HEK293 (cell line): ENCODE results near the gene HOXD11.

ENCODE experiments used
- BCL11B ChIP-seq: fragments of 450-650 bp; formaldehyde crosslinking; IDR thresholded peaks from 2 replicates; pipeline ENCODE4 v1.5.1; 2016; ENCODE audit warnings: low read depth, missing biosample characterization, missing genetic modification characterization
- EGR2 ChIP-seq: fragments of 450-650 bp; formaldehyde crosslinking; IDR thresholded peaks from 2 replicates; pipeline ENCODE4 v1.5.1; 2016; ENCODE audit warnings: low read depth, missing biosample characterization, missing genetic modification characterization
- GLI2 ChIP-seq: fragments of 450-650 bp; formaldehyde crosslinking; IDR thresholded peaks from 2 replicates; pipeline ENCODE4; 2017; ENCODE audit warnings: missing biosample characterization, missing genetic modification characterization, low read depth, borderline replicate concordance
- GLI4 ChIP-seq: fragments of 450-650 bp; formaldehyde crosslinking; IDR thresholded peaks from 2 replicates; pipeline ENCODE4 v1.5.1; 2016; ENCODE audit warnings: missing biosample characterization, missing genetic modification characterization
- KLF10 ChIP-seq: fragments of 450-650 bp; IDR thresholded peaks from 2 replicates; pipeline ENCODE4 v1.5.1; 2018; ENCODE audit warnings: missing biosample characterization, mild to moderate bottlenecking, missing genetic modification characterization
- KLF8 ChIP-seq: fragments of 450-650 bp; formaldehyde crosslinking; IDR thresholded peaks from 2 replicates; pipeline ENCODE4 v1.5.1; 2016; ENCODE audit warnings: missing biosample characterization, missing genetic modification characterization
- KLF9 ChIP-seq: fragments of 450-650 bp; formaldehyde crosslinking; IDR thresholded peaks from 2 replicates; pipeline ENCODE4 v1.5.1; 2016; ENCODE audit warnings: missing biosample characterization, missing genetic modification characterization, low read depth
- MEIS1 ChIP-seq: sonication (generic); formaldehyde crosslinking; IDR thresholded peaks from 2 replicates; pipeline ENCODE4 v1.8.1; 2022; ENCODE audit warnings: missing genetic modification reagents, mild to moderate bottlenecking, borderline replicate concordance
- SETDB1 ChIP-seq: IDR thresholded peaks from one replicate; pipeline ENCODE4 v1.6.1; 2017; ENCODE audit warnings: mild to moderate bottlenecking, low read length, moderate library complexity, mixed read lengths; ENCODE audit not compliant: insufficient read length
- TSHZ1 ChIP-seq: fragments of 450-650 bp; formaldehyde crosslinking; IDR thresholded peaks from 2 replicates; pipeline ENCODE4 v1.5.1; 2016; ENCODE audit warnings: missing biosample characterization, missing genetic modification characterization, borderline replicate concordance
- YY1 ChIP-seq: fragments of 450-650 bp; formaldehyde crosslinking; IDR thresholded peaks from 2 replicates; pipeline ENCODE4 v1.5.1; 2018; ENCODE audit warnings: missing biosample characterization, missing genetic modification characterization
- ZBTB26 ChIP-seq: fragments of 450-650 bp; formaldehyde crosslinking; optimal IDR thresholded peaks from 2 replicates; pipeline ENCODE3; 2016; ENCODE audit warnings: missing biosample characterization, mild to moderate bottlenecking, missing genetic modification characterization
- ZBTB49 ChIP-seq: fragments of 450-650 bp; formaldehyde crosslinking; IDR thresholded peaks from 2 replicates; pipeline ENCODE4 v1.5.1; 2016; ENCODE audit warnings: missing biosample characterization, missing genetic modification characterization, low read depth
- ZFHX2 ChIP-seq: fragments of 450-650 bp; formaldehyde crosslinking; conservative IDR thresholded peaks from 2 replicates; pipeline ENCODE4 v1.5.1; 2016; ENCODE audit warnings: missing biosample characterization, missing genetic modification characterization
- ZNF10 ChIP-seq: fragments of 450-650 bp; formaldehyde crosslinking; IDR thresholded peaks from 2 replicates; pipeline ENCODE4 v1.5.1; 2017; ENCODE audit warnings: missing biosample characterization, missing genetic modification characterization
- ZNF112 ChIP-seq: fragments of 450-650 bp; formaldehyde crosslinking; IDR thresholded peaks from 2 replicates; pipeline ENCODE4 v1.5.0; 2017; ENCODE audit warnings: missing biosample characterization, missing genetic modification characterization
- ZNF18 ChIP-seq: fragments of 450-650 bp; formaldehyde crosslinking; IDR thresholded peaks from 2 replicates; pipeline ENCODE4 v1.5.1; 2016; ENCODE audit warnings: missing biosample characterization, missing genetic modification characterization
- ZNF324 ChIP-seq: fragments of 450-650 bp; formaldehyde crosslinking; IDR thresholded peaks from 2 replicates; pipeline ENCODE4 v1.5.1; 2016; ENCODE audit warnings: missing biosample characterization, missing genetic modification characterization
- ZNF449 ChIP-seq: fragments of 450-650 bp; formaldehyde crosslinking; IDR thresholded peaks from 2 replicates; pipeline ENCODE4 v1.5.1; 2017; ENCODE audit warnings: missing biosample characterization, mild to moderate bottlenecking, missing genetic modification characterization, moderate library complexity
- ZNF510 ChIP-seq: fragments of 450-650 bp; formaldehyde crosslinking; IDR thresholded peaks from 2 replicates; pipeline ENCODE4 v1.5.1; 2018; ENCODE audit warnings: mild to moderate bottlenecking, missing genetic modification characterization, missing biosample characterization; ENCODE audit not compliant: insufficient replicate concordance
- ZNF639 ChIP-seq: fragments of 450-650 bp; formaldehyde crosslinking; IDR thresholded peaks from 2 replicates; pipeline ENCODE4 v1.5.1; 2016; ENCODE audit warnings: missing biosample characterization, missing genetic modification characterization
- ZNF677 ChIP-seq: fragments of 450-650 bp; IDR thresholded peaks from 2 replicates; pipeline ENCODE4 v1.5.0; 2018; ENCODE audit warnings: missing biosample characterization, mild to moderate bottlenecking, missing genetic modification characterization, moderate library complexity
- ZNF76 ChIP-seq: fragments of 450-650 bp; formaldehyde crosslinking; IDR thresholded peaks from 2 replicates; pipeline ENCODE4; 2016; ENCODE audit warnings: low read depth, missing biosample characterization, missing genetic modification characterization, borderline replicate concordance
- ZNF785 ChIP-seq: fragments of 450-650 bp; formaldehyde crosslinking; IDR thresholded peaks from 2 replicates; pipeline ENCODE4 v1.5.1; 2016; ENCODE audit warnings: missing biosample characterization, missing genetic modification characterization
- ZNF791 ChIP-seq: fragments of 450-650 bp; formaldehyde crosslinking; IDR thresholded peaks from 2 replicates; pipeline ENCODE4 v1.5.1; 2016; ENCODE audit warnings: missing biosample characterization, missing genetic modification characterization
- ZNF837 ChIP-seq: fragments of 450-650 bp; formaldehyde crosslinking; IDR thresholded peaks from 2 replicates; pipeline ENCODE4 v1.5.1; 2016; ENCODE audit warnings: missing biosample characterization, missing genetic modification characterization
- ZSCAN23 ChIP-seq: fragments of 450-650 bp; formaldehyde crosslinking; IDR thresholded peaks from 2 replicates; pipeline ENCODE4 v1.5.1; 2016; ENCODE audit warnings: missing biosample characterization, missing genetic modification characterization

Gene HOXD11

GRCh38 chr2:176128982-176129796 is 22.1 kb downstream of the HOXD11 start, which contains the start of gene HOXD8 (continued):
- TF ChIP-seq TSHZ1 (tag by site-specific recombination) = peak; percentile 58; the same call in 1 of the 2 replicates
- peak; percentile 35; the same call in 1 of the 2 replicates for TF ChIP-seq ZNF449 (tag by site-specific recombination)
- no peak for TF ChIP-seq ZNF677
- TF ChIP-seq ZNF837 (tag by site-specific recombination) = 0 out of 2 replicates have a peak, but pooled peaks have one; percentile 30
- peak; percentile 36; the same call in 1 of the 2 replicates for TF ChIP-seq KLF9 (tag by site-specific recombination)
- peak; percentile 61 for TF ChIP-seq YY1 (tag by site-specific recombination)
- TF ChIP-seq ZNF639 (tag by site-specific recombination) = peak; percentile 61
- no peak for TF ChIP-seq ZNF112
- peak; percentile 62; the same call in 1 of the 2 replicates for TF ChIP-seq KLF8 (tag by site-specific recombination)
- TF ChIP-seq ZNF510 (tag by site-specific recombination) = no peak
- TF ChIP-seq EGR2 (tag by site-specific recombination) = no peak
- TF ChIP-seq ZBTB49 (tag by site-specific recombination) = no peak
- peak; percentile 89 for TF ChIP-seq ZBTB26 (tag by site-specific recombination)
- no peak for TF ChIP-seq SETDB1
- TF ChIP-seq GLI4 (tag by site-specific recombination) = peak; percentile 58; the same call in 1 of the 2 replicates
- peak; percentile 38 for TF ChIP-seq ZFHX2 (tag by site-specific recombination)
- TF ChIP-seq GLI2 = no peak
- TF ChIP-seq ZNF76 (tag by site-specific recombination) = peak; percentile 68
- no peak for TF ChIP-seq ZNF324 (tag by site-specific recombination)
- 0 out of 2 replicates have a peak, but pooled peaks have one; percentile 43 for TF ChIP-seq ZNF18 (tag by site-specific recombination)
- no peak for TF ChIP-seq ZNF785
- TF ChIP-seq ZNF10 (tag by site-specific recombination) = no peak
- no peak; the same call in 1 of the 2 replicates for TF ChIP-seq KLF10 (tag by site-specific recombination)
- no peak for TF ChIP-seq ZSCAN23
- no peak for TF ChIP-seq MEIS1 (CRISPR knock-in tag)
- TF ChIP-seq BCL11B = peak; percentile 92
- TF ChIP-seq ZNF791 = no peak
